GM06990 (cell line): ENCODE results near the gene PDZRN3.

ENCODE experiments used
- DNase-seq: peaks from one replicate; pipeline ENCODE4 v3.0.0-alpha.2; 2011; ENCODE audit not compliant: insufficient read length; ENCODE audit errors: extremely low read depth
- H3K27me3 ChIP-seq: replicated peaks from 2 replicates; pipeline ENCODE4 v1.6.0; 2011; ENCODE audit warnings: low read length; ENCODE audit not compliant: control insufficient read depth, insufficient read depth
- H3K36me3 ChIP-seq: 2 replicates; pipeline ENCODE4 v1.5.1; 2011; ENCODE audit warnings: low read length; ENCODE audit not compliant: control insufficient read depth, insufficient read depth
- H3K4me3 ChIP-seq: replicated peaks from 2 replicates; pipeline ENCODE4 v1.5.1; 2011; ENCODE audit warnings: low read depth, mild to moderate bottlenecking, control low read depth, low read length
- TF ChIP-seq, protein P1 (sequence below): IDR thresholded peaks from 2 replicates; pipeline ENCODE4 v1.5.1; 2011; ENCODE audit warnings: low read length, control low read depth, mild to moderate bottlenecking, inconsistent platforms; ENCODE audit not compliant: insufficient read depth, poor library complexity, severe bottlenecking

PDZRN3 gene

GRCh38 chr3:73624821-73625665, at the start of gene PDZRN3:
Gene PDZRN3, minus strand, starts transcription at chr3:73624941.
- DNase-seq = no peak
- H3K27me3 ChIP-seq = no peaks in the 10 kb centered on the region
- no peaks in the 10 kb centered on the region for H3K36me3 ChIP-seq
- H3K4me3 ChIP-seq = no peak within 1 kb of the TSS
- TF ChIP-seq, protein P1, sequence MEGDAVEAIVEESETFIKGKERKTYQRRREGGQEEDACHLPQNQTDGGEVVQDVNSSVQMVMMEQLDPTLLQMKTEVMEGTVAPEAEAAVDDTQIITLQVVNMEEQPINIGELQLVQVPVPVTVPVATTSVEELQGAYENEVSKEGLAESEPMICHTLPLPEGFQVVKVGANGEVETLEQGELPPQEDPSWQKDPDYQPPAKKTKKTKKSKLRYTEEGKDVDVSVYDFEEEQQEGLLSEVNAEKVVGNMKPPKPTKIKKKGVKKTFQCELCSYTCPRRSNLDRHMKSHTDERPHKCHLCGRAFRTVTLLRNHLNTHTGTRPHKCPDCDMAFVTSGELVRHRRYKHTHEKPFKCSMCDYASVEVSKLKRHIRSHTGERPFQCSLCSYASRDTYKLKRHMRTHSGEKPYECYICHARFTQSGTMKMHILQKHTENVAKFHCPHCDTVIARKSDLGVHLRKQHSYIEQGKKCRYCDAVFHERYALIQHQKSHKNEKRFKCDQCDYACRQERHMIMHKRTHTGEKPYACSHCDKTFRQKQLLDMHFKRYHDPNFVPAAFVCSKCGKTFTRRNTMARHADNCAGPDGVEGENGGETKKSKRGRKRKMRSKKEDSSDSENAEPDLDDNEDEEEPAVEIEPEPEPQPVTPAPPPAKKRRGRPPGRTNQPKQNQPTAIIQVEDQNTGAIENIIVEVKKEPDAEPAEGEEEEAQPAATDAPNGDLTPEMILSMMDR = no peak

DNA sequence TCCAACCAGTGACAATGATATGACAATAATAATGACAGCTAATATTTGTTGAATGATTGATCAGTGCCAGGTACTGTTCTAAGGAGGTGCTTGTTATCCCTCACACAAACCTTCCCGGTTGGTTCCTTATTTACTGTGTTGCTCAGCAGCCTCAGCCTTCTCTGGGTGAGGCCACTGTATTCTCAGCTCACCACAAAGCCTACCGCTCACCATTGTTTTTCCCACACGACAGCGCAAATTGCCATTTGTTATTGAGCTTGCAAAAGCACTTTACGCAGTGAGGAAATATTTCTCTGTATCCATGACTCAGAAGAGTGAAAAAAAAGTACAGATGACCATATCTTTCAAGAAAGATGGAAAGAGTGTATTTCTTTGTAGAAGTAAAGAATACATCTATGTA, 49.5 kb upstream of the PDZRN3 start:
- no peaks in the 10 kb centered on the region for H3K36me3 ChIP-seq
- DNase-seq = no peak
- no peak overlapping the region for H3K4me3 ChIP-seq
- H3K27me3 ChIP-seq = no peaks in the 10 kb centered on the region
- TF ChIP-seq, protein P1 = no peak

DNA sequence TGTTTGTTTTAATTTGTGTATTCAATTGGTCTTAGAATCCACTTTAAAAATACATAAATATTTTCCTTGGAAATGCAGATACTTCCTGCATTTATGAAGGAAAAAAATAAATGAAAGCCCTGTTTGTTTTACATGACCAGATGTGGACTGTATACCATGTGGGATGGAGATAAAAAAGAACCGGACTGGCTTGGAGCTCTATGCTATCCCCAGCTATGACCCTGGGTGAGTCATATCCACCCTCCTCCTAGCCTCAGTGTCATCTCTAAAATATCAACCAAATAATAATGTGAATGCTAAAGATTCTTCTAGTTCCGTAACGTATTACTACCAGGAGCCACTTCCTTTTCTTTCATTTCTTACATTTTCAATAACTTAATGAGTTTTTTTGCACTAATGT, 44.5 kb upstream of the PDZRN3 start:
- Histone ChIP-seq H3K27me3 (no peaks in the 10 kb centered on the region; the same call in 1 of the 2 replicates), H3K4me3 (no peak overlapping the region)
- TF ChIP-seq, protein P1 = no peak

DNA sequence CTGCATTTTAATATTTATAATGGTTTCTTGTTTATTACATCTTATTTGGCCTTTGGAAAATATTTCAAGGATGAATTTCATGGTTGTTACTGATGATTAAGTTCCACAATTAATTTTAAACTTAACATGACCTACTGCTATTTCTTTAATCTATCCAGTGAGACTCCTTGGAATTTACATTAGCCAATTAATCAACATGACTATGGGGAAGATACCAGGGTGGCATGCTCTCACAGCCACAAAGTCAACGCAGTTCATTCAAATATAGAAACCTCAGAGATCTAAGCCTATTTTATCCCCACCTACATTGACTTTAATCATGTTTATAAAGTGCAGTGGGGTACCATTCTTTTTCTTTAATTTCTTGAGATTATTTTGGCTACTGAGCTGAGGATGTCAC, 43.6 kb upstream of the PDZRN3 start:
- TF ChIP-seq, protein P1 = no peak
- H3K27me3 ChIP-seq = no peaks in the 10 kb centered on the region; the same call in 1 of the 2 replicates
- H3K4me3 ChIP-seq = no peak overlapping the region
- no peaks in the 10 kb centered on the region for H3K36me3 ChIP-seq
- no peak for DNase-seq

More for the DNA sequence above, 44.5 kb upstream of the PDZRN3 start:
- H3K36me3 ChIP-seq = no peaks in the 10 kb centered on the region
- no peak for DNase-seq

DNA sequence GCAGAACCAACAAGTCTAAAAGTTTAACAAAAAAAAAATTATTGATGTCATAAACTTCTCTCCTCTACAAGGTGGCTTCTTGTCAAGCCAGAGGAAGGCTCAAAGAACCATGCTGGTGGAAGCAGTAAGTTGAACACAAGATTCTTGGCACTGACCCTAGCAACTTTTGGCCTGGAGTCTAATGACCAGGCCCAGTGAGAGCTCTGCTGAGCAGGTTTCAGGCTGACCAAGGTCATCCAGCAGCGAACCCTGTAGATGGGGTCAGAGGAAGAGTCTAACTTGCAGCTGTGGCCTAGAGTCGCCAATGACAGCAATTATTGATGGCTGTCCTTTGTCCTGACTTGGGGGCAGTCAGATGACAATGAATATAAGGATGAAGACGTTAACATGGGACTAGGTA, 43.1 kb upstream of the PDZRN3 start:
- no peaks in the 10 kb centered on the region for H3K36me3 ChIP-seq

More for the DNA sequence above, 43.1 kb upstream of the PDZRN3 start:
- TF ChIP-seq, protein P1 = no peak
- no peak overlapping the region for H3K4me3 ChIP-seq
- no peak for DNase-seq
- no peaks in the 10 kb centered on the region; the same call in 1 of the 2 replicates for H3K27me3 ChIP-seq
